HepG2 (cell line): ENCODE results near the gene THUMPD1. TPM values are rescaled to one million over a fixed set of nuclear protein-coding genes. Genes with fewer than 3 reads are reported as not detected.

Source experiments
- ASH2L ChIP-seq: fragments of 300-600, 200-600 bp; sonication (generic); IDR thresholded peaks from 2 replicates; pipeline ENCODE4 v1.7.0; 2017; ENCODE audit warnings: low read depth, mild to moderate bottlenecking, moderate library complexity, mixed read lengths, low read length; ENCODE audit not compliant: insufficient read length
- FLYWCH1 ChIP-seq: sonication (generic); formaldehyde crosslinking; IDR thresholded peaks from 2 replicates; pipeline ENCODE4 v1.8.1; 2023; ENCODE audit warnings: mild to moderate bottlenecking, missing genetic modification reagents
- FOSL1 ChIP-seq: sonication (generic); formaldehyde crosslinking; IDR thresholded peaks from 2 replicates; pipeline ENCODE4 v1.9.0; 2021; ENCODE audit warnings: missing genetic modification reagents, borderline replicate concordance
- JARID2 ChIP-seq: sonication (generic); formaldehyde crosslinking; IDR thresholded peaks from 2 replicates; pipeline ENCODE4 v1.8.1; 2023; ENCODE audit warnings: missing genetic modification reagents, inconsistent platforms; ENCODE audit not compliant: insufficient replicate concordance
- KLF12 ChIP-seq: sonication (generic); formaldehyde crosslinking; IDR thresholded peaks from 2 replicates; pipeline ENCODE4 v1.4.0; 2020; ENCODE audit warnings: missing genetic modification reagents, borderline replicate concordance
- KLF9 ChIP-seq: IDR thresholded peaks from 2 replicates; pipeline ENCODE4 v1.6.1; 2016; ENCODE audit warnings: low read depth
- POLR2G ChIP-seq: fragments of 200-400 bp; formaldehyde crosslinking; IDR thresholded peaks from 2 replicates; pipeline ENCODE4 v1.6.1; 2018; ENCODE audit warnings: mild to moderate bottlenecking, low read depth, low read length, moderate library complexity
- ZNF567 ChIP-seq: sonication (generic); formaldehyde crosslinking; IDR thresholded peaks from 2 replicates; pipeline ENCODE4 v1.8.1; 2023; ENCODE audit warnings: mild to moderate bottlenecking, missing genetic modification reagents, borderline replicate concordance
- ZNF720 ChIP-seq: sonication (generic); formaldehyde crosslinking; IDR thresholded peaks from 2 replicates; pipeline ENCODE4 v1.4.0; 2020; ENCODE audit warnings: missing genetic modification reagents
- polyA plus RNA-seq, 8 experiments: library from polyadenylated mRNA; depleted of rRNA in 3 of 8; stranded (reverse) in 7 of 8; unstranded in 1 of 8; fragments of >200 nt; fragmentation: Illumina TruSeq in 4 of 8; extraction: Trizol in 4 of 8; gene quantifications; 2 replicates each; pipeline versions ENCODE4 v1.2.1 to v1.2.3, GENCODE V29; 2011 to 2016; ENCODE audit warnings: low read depth in 4 of 8, missing spikeins in 1 of 8, mixed read lengths in 1 of 8; ENCODE audit not compliant: insufficient read depth in 1 of 8
- total RNA-seq, 5 experiments: library from RNA; depleted of rRNA; stranded (reverse); fragments of >200 nt; fragmentation: Illumina TruSeq; extraction: Trizol; gene quantifications; 2 replicates each; pipeline ENCODE4 v1.2.3, GENCODE V29; 2016; ENCODE audit warnings: low read depth in 1 of 5
- TF ChIP-seq, protein P1 (sequence below): sonication (generic); formaldehyde crosslinking; IDR thresholded peaks from 2 replicates; pipeline ENCODE4 v1.4.0; 2020; ENCODE audit warnings: missing genetic modification reagents, borderline replicate concordance
- TF ChIP-seq, protein P2 (sequence below): sonication (generic); formaldehyde crosslinking; IDR thresholded peaks from 2 replicates; pipeline ENCODE4 v1.9.0; 2021; ENCODE audit warnings: mild to moderate bottlenecking, missing genetic modification reagents
- TF ChIP-seq, protein P3 (sequence below): sonication (generic); formaldehyde crosslinking; IDR thresholded peaks from 2 replicates; pipeline ENCODE4 v1.4.0; 2020; ENCODE audit warnings: missing genetic modification reagents
- TF ChIP-seq, protein P4 (sequence below): sonication (generic); formaldehyde crosslinking; IDR thresholded peaks from 2 replicates; pipeline ENCODE4 v1.4.0; 2020; ENCODE audit warnings: low read depth, mild to moderate bottlenecking, missing genetic modification reagents
- TF ChIP-seq, protein P5 (sequence below): sonication (generic); formaldehyde crosslinking; IDR thresholded peaks from 2 replicates; pipeline ENCODE4 v1.4.0; 2020; ENCODE audit warnings: missing genetic modification reagents

THUMPD1 gene
- total and polyA plus RNA-seq, 2 of the 13 experiments (the other 11 are each of a cell fraction or from before 2014, with no cell fraction given), result 22.7 to 69.1 TPM

DNA sequence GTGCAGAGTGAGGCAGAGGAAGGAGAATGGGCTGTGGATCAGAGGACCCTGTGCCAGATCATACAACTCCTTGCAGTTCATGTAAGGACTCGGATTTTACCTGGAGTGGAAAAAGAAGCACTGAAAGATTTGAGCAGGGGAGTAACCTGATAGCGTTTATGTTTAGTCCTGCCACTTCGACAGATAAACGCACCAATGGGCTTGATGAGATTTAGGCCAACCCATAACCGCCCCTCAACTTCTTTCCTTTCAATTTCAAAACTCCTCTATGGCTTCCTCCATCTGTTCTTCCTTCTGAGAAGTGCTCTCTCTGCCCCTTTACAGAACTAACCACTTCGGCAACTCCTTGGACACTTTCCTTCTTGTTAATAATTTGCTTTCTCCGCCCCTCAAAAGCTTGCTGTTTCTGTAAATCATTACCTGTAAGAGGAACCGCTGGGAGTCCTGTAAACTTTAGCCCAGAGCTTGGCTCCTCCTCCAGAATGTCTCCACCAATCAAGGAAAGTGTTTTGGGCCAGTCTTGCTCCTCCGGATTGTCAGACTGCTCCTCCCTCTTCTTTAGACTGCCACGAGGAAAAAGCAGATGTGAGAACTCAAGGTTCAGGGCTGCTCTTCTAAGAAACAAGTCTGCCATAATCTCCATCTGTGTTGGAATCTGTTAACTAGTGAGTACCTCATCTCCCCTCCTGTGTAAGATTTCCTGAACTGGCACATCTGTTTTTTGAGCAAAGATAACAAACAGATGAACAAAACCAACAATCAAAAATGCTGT lies 22.0 kb upstream of the THUMPD1 start, which contains the start of gene ACSM3 (continued):
- no peak for TF ChIP-seq JARID2 (CRISPR knock-in tag)
- no peak for TF ChIP-seq ZNF567 (CRISPR knock-in tag)
- TF ChIP-seq KLF9 (CRISPR knock-in tag), result peak; percentile 48; the same call in 1 of the 2 replicates
- TF ChIP-seq ZNF720, result no peak
- TF ChIP-seq, protein P1, sequence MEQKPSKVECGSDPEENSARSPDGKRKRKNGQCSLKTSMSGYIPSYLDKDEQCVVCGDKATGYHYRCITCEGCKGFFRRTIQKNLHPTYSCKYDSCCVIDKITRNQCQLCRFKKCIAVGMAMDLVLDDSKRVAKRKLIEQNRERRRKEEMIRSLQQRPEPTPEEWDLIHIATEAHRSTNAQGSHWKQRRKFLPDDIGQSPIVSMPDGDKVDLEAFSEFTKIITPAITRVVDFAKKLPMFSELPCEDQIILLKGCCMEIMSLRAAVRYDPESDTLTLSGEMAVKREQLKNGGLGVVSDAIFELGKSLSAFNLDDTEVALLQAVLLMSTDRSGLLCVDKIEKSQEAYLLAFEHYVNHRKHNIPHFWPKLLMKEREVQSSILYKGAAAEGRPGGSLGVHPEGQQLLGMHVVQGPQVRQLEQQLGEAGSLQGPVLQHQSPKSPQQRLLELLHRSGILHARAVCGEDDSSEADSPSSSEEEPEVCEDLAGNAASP (CRISPR knock-in tag), result 0 out of 2 replicates have a peak, but pooled peaks have one; percentile 11
- TF ChIP-seq, protein P2, sequence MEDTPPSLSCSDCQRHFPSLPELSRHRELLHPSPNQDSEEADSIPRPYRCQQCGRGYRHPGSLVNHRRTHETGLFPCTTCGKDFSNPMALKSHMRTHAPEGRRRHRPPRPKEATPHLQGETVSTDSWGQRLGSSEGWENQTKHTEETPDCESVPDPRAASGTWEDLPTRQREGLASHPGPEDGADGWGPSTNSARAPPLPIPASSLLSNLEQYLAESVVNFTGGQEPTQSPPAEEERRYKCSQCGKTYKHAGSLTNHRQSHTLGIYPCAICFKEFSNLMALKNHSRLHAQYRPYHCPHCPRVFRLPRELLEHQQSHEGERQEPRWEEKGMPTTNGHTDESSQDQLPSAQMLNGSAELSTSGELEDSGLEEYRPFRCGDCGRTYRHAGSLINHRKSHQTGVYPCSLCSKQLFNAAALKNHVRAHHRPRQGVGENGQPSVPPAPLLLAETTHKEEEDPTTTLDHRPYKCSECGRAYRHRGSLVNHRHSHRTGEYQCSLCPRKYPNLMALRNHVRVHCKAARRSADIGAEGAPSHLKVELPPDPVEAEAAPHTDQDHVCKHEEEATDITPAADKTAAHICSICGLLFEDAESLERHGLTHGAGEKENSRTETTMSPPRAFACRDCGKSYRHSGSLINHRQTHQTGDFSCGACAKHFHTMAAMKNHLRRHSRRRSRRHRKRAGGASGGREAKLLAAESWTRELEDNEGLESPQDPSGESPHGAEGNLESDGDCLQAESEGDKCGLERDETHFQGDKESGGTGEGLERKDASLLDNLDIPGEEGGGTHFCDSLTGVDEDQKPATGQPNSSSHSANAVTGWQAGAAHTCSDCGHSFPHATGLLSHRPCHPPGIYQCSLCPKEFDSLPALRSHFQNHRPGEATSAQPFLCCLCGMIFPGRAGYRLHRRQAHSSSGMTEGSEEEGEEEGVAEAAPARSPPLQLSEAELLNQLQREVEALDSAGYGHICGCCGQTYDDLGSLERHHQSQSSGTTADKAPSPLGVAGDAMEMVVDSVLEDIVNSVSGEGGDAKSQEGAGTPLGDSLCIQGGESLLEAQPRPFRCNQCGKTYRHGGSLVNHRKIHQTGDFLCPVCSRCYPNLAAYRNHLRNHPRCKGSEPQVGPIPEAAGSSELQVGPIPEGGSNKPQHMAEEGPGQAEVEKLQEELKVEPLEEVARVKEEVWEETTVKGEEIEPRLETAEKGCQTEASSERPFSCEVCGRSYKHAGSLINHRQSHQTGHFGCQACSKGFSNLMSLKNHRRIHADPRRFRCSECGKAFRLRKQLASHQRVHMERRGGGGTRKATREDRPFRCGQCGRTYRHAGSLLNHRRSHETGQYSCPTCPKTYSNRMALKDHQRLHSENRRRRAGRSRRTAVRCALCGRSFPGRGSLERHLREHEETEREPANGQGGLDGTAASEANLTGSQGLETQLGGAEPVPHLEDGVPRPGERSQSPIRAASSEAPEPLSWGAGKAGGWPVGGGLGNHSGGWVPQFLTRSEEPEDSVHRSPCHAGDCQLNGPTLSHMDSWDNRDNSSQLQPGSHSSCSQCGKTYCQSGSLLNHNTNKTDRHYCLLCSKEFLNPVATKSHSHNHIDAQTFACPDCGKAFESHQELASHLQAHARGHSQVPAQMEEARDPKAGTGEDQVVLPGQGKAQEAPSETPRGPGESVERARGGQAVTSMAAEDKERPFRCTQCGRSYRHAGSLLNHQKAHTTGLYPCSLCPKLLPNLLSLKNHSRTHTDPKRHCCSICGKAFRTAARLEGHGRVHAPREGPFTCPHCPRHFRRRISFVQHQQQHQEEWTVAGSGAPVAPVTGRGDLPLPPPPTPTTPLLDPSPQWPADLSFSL (CRISPR knock-in tag), result no peak
- TF ChIP-seq KLF12 (CRISPR knock-in tag), result 0 out of 2 replicates have a peak, but pooled peaks have one; percentile 22
- TF ChIP-seq ASH2L, result peak; percentile 60
- TF ChIP-seq, protein P3, sequence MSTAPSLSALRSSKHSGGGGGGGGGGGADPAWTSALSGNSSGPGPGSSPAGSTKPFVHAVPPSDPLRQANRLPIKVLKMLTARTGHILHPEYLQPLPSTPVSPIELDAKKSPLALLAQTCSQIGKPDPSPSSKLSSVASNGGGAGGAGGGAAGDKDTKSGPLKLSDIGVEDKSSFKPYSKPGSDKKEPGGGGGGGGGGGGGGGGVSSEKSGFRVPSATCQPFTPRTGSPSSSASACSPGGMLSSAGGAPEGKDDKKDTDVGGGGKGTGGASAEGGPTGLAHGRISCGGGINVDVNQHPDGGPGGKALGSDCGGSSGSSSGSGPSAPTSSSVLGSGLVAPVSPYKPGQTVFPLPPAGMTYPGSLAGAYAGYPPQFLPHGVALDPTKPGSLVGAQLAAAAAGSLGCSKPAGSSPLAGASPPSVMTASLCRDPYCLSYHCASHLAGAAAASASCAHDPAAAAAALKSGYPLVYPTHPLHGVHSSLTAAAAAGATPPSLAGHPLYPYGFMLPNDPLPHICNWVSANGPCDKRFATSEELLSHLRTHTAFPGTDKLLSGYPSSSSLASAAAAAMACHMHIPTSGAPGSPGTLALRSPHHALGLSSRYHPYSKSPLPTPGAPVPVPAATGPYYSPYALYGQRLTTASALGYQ (CRISPR knock-in tag), result no peak; the same call in 1 of the 2 replicates
- TF ChIP-seq, protein P4, sequence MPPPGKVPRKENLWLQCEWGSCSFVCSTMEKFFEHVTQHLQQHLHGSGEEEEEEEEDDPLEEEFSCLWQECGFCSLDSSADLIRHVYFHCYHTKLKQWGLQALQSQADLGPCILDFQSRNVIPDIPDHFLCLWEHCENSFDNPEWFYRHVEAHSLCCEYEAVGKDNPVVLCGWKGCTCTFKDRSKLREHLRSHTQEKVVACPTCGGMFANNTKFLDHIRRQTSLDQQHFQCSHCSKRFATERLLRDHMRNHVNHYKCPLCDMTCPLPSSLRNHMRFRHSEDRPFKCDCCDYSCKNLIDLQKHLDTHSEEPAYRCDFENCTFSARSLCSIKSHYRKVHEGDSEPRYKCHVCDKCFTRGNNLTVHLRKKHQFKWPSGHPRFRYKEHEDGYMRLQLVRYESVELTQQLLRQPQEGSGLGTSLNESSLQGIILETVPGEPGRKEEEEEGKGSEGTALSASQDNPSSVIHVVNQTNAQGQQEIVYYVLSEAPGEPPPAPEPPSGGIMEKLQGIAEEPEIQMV, result no peak
- no peak for TF ChIP-seq FLYWCH1
- TF ChIP-seq, protein P5, sequence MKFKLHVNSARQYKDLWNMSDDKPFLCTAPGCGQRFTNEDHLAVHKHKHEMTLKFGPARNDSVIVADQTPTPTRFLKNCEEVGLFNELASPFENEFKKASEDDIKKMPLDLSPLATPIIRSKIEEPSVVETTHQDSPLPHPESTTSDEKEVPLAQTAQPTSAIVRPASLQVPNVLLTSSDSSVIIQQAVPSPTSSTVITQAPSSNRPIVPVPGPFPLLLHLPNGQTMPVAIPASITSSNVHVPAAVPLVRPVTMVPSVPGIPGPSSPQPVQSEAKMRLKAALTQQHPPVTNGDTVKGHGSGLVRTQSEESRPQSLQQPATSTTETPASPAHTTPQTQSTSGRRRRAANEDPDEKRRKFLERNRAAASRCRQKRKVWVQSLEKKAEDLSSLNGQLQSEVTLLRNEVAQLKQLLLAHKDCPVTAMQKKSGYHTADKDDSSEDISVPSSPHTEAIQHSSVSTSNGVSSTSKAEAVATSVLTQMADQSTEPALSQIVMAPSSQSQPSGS, result 0 out of 2 replicates have a peak, but pooled peaks have one; percentile 11
- no peak for TF ChIP-seq FOSL1
- 0 out of 2 replicates have a peak, but pooled peaks have one; percentile 52 for TF ChIP-seq POLR2G
